ENCODE results near the gene PRKD1.
"Not testable (repeated sequence)": the region's sequence is repeated elsewhere in the genome, so short reads cannot be mapped to it uniquely, and the experiment has no call there.

PRKD1 gene

GRCh38 chr14:29898470-29898869, 29.2 kb downstream of the PRKD1 start:
- no peak for DNase-seq

- no peak for DNase-seq
These were observed 30.5 kb downstream of the PRKD1 start for GRCh38 chr14:29897181-29897580.

GRCh38 chr14:29896354-29896821, 31.3 kb downstream of the PRKD1 start:
- DNase-seq: no peak

GRCh38 chr14:29895591-29896083, 32.0 kb downstream of the PRKD1 start:
- DNase-seq: no peak

- no peak for DNase-seq
These were observed 33.7 kb downstream of the PRKD1 start for GRCh38 chr14:29893989-29894388.

- no peak for DNase-seq
These were observed 35.3 kb downstream of the PRKD1 start for GRCh38 chr14:29892327-29892726.

- DNase-seq: no peak
These were observed 41.7 kb downstream of the PRKD1 start for GRCh38 chr14:29885988-29886387.

- no peak for DNase-seq
These were observed 59.6 kb downstream of the PRKD1 start for GRCh38 chr14:29868000-29868399.

- no peak for DNase-seq
These were observed 62.3 kb downstream of the PRKD1 start for GRCh38 chr14:29865299-29865698.

GRCh38 chr14:29861996-29862395, 65.7 kb downstream of the PRKD1 start:
- DNase-seq: no peak

- DNase-seq: no peak
These were observed 69.3 kb downstream of the PRKD1 start for GRCh38 chr14:29858299-29858698.

GRCh38 chr14:29857551-29857950, 70.1 kb downstream of the PRKD1 start:
- DNase-seq: no peak

GRCh38 chr14:29856516-29856915, 71.1 kb downstream of the PRKD1 start:
- no peak for DNase-seq

GRCh38 chr14:29853691-29854090, 74.0 kb downstream of the PRKD1 start:
- DNase-seq: not testable (repeated sequence)

- DNase-seq: no peak
These were observed 74.4 kb downstream of the PRKD1 start for GRCh38 chr14:29853272-29853671.

GRCh38 chr14:29851397-29851796, 76.2 kb downstream of the PRKD1 start:
- no peak for DNase-seq

- no peak for DNase-seq
These were observed 80.6 kb downstream of the PRKD1 start for GRCh38 chr14:29847056-29847380.

- no peak for DNase-seq
These were observed 81.2 kb downstream of the PRKD1 start for GRCh38 chr14:29846339-29847055.

- DNase-seq: no peak
These were observed 83.7 kb downstream of the PRKD1 start for GRCh38 chr14:29843981-29844380.

GRCh38 chr14:29842228-29842627, 85.4 kb downstream of the PRKD1 start:
- no peak for DNase-seq

GRCh38 chr14:29840369-29840892, 87.2 kb downstream of the PRKD1 start:
- not testable (repeated sequence) for DNase-seq

GRCh38 chr14:29839691-29840090, 88.0 kb downstream of the PRKD1 start:
- DNase-seq: not testable (repeated sequence)

GRCh38 chr14:29838752-29839151, 88.9 kb downstream of the PRKD1 start:
- no peak for DNase-seq

GRCh38 chr14:29836395-29836794, 91.3 kb downstream of the PRKD1 start:
- DNase-seq: no peak

GRCh38 chr14:29832042-29832441, 95.6 kb downstream of the PRKD1 start:
- no peak for DNase-seq
